Effector memory CD8-positive, alpha-beta T cell (primary cell): ENCODE data around the gene FBXO22.
"Not testable (repeated sequence)": the region's sequence is repeated elsewhere in the genome, so short reads cannot be mapped to it uniquely, and the experiment has no call there.

ENCODE experiments used
- ATAC-seq: fragments of 150-1000 bp; cut with Tn5 transposase; replicated peaks from 2 replicates; pipeline ENCODE4 v1.10.0; 2021; ENCODE audit warnings: mild to moderate bottlenecking, moderate library complexity
- DNase-seq, 3 experiments: peaks; one replicate each; pipeline ENCODE4 v3.0.0; 2021
- H3K27ac Mint-ChIP-seq, 2 donors: one replicate each; pipeline ENCODE4 v1.8.0; 2022; ENCODE audit warnings: mild to moderate bottlenecking in 2 of 2, mixed read lengths in 2 of 2, moderate library complexity in 2 of 2
- H3K27me3 Mint-ChIP-seq, 2 donors: one replicate each; pipeline ENCODE4 v1.8.0; 2022; ENCODE audit warnings: mixed read lengths in 2 of 2
- H3K36me3 Mint-ChIP-seq: one replicate; pipeline ENCODE4 v1.8.0; 2022; ENCODE audit warnings: mild to moderate bottlenecking, moderate library complexity, mixed read lengths; ENCODE audit not compliant: insufficient read depth
- H3K4me1 Mint-ChIP-seq, 2 donors: one replicate each; pipeline ENCODE4 v1.8.0; 2022; ENCODE audit warnings: low read depth in 2 of 2, mixed read lengths in 2 of 2
- H3K4me3 Mint-ChIP-seq, 2 donors: one replicate each; pipeline ENCODE4 v1.8.0; 2022; ENCODE audit warnings: mild to moderate bottlenecking in 2 of 2, mixed read lengths in 2 of 2, moderate library complexity in 2 of 2
- H3K9me3 Mint-ChIP-seq, 2 donors: one replicate each; pipeline ENCODE4 v1.8.0; 2022; ENCODE audit warnings: mixed read lengths in 2 of 2

The FBXO22 gene

DNA sequence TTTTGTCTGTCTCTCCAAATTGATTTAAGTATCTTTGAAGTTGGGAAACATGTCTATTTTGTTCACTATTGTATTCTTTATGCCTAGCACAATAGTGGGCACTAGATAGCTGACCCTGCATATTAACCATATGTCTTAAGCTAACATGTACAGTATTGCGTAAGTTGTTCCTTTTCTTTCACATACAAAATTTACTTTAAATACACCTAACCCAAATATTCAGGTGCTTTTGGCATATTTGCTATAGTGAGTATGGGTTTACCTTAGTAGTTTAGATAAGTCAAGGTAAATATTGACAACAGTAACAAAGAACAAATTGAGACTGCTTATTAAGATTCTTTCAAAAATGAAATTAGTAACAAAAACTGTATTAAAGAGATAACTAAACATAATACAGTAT lies 57.7 kb downstream of the FBXO22 start:
- Mint-ChIP-seq H3K36me3 (no peaks in the 10 kb centered on the region), H3K27me3 (peaks cover 27 to 39% of the 10 kb centered on the region in 2 donors), H3K4me3 (no peak overlapping the region), H3K9me3 (no peaks in the 10 kb centered on the region), H3K27ac (no peak overlapping the region), H3K4me1 (no peaks in the 10 kb centered on the region)
- DNase-seq: no peak
- ATAC-seq: no peak

DNA sequence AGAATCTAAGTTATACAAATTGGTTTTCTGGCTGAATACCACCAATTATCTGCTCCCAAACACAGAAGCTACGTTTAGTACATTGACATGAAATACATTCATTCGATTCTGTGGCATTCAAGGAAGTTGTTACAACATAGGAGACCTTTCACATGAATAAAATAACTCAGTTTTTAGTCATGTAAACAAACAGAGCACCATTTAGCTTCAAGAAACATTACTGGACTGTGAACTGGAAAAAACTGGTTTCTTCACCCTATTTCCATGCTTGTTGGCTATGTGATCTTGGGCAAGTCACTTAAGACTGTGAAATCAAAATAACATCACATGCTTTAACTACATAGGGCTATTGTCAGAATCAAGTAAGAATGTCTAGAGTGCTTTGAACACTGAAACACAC lies 62.4 kb downstream of the FBXO22 start:
- ATAC-seq (no peak), DNase-seq (no peak)
- Mint-ChIP-seq H3K36me3 (no peaks in the 10 kb centered on the region), H3K4me1 (no peaks in the 10 kb centered on the region), H3K9me3 (no peaks in the 10 kb centered on the region), H3K27ac (no peak overlapping the region), H3K4me3 (no peak overlapping the region), H3K27me3 (peaks cover 10 to 16% of the 10 kb centered on the region in 2 donors)

DNA sequence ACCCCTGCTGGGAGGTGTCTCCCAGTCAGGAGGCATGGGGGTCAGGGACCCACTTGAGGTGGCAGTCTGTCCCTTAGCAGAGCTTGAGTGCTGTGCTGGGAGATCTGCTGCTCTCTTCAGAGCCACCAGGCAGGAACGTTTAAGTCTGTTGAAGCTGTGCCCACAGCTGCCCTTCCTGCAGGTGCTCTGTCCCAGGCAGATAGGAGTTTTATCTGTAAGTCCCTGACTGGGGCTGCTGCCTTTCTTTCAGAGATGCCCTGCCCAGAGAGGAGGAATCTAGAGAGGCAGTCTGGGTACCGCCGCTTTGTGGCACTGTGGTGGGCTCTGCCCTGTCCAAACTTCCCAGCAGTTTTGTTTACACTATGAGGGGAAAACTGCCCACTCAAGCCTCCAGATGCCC lies 73.1 kb downstream of the FBXO22 start:
- H3K9me3 Mint-ChIP-seq, ATAC-seq, H3K4me3 Mint-ChIP-seq, H3K4me1 Mint-ChIP-seq, H3K36me3 Mint-ChIP-seq, DNase-seq, H3K27ac Mint-ChIP-seq: not testable (repeated sequence)
- H3K27me3 Mint-ChIP-seq: peaks cover 63 to 64% of the 10 kb centered on the region in 2 donors

DNA sequence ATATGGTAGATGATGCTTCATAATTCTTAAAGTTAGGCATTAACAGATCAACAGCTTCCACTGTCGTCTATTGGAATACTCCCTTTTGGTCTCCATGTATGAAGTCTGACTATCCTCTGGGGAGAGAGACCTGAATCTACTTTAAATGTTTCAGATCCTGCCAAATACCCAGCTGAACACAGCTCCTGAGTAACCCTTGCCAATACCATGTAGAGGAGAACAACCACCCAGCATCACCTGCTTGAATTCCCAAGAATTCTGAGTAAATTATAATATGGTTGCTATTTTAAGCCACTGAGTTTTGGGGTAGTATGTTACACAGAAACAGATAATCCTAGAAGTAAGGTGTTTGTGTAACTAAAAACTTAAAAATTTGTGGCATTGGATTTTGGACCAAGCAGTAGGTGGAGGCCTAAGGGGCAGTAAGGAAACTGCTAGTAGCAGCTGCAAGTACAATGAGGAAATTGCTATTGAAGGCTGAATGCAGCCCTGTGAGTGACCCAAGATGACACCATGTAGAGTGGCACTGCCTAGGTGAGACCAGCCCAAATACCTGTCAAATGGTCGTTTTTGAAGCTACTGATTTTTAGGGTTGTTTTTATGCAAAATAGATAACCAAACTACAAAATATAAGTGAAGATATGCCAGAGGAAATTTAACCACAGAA lies 77.6 kb downstream of the FBXO22 start:
- ATAC-seq (no peak), DNase-seq (no peak)
- H3K4me3 Mint-ChIP-seq: no peak overlapping the region
- H3K27ac Mint-ChIP-seq: no peak overlapping the region
- peaks cover 49 to 50% of the 10 kb centered on the region in 2 donors for H3K27me3 Mint-ChIP-seq
- H3K36me3 Mint-ChIP-seq: no peaks in the 10 kb centered on the region
- H3K4me1 Mint-ChIP-seq: no peaks in the 10 kb centered on the region
- H3K9me3 Mint-ChIP-seq: no peaks in the 10 kb centered on the region

DNA sequence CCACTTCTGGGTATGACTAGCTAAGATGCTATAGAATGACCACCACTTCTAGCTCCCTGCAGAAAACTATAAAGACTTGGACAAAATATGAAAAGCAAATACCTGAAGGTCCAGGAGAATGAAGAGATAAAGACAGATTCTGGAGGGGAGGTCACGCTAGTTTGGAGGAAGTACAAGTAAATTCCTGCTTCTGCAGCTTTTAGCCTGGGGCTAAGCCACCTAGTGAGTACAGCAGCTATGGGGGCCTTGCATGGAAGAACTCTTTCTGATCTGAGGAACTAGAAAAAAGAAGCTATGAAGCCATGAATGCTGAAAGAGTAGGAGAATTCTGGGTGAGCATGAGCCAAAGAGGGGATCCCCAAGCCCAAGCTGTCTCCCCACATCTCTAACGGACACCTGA lies 78.8 kb downstream of the FBXO22 start:
- H3K27me3 Mint-ChIP-seq: peaks cover 45 to 46% of the 10 kb centered on the region in 2 donors
- no peaks in the 10 kb centered on the region for H3K9me3 Mint-ChIP-seq
- ATAC-seq (no peak), DNase-seq (no peak)
- H3K4me1 Mint-ChIP-seq: no peaks in the 10 kb centered on the region
- H3K36me3 Mint-ChIP-seq: no peaks in the 10 kb centered on the region
- H3K27ac Mint-ChIP-seq: no peak overlapping the region
- no peak overlapping the region for H3K4me3 Mint-ChIP-seq

DNA sequence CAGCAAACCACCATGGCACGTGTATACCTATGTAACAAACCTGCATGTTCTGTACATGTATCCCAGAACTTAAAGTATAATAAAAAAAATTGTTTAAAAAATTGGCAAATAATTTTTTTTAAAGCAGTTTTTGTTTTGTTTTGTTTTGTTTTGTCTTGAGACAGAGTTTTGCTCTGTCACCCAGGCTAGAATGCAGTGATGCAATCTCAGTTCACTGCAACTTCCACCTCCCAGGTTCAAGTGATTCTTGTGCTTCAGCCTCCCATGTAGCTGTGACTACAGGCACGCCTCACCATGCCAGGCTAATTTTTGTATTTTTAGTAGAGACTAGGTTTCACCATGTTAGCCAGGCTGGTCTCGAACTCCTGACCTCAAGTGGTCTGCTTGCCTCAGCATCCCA lies 81.0 kb downstream of the FBXO22 start:
- H3K9me3 Mint-ChIP-seq, H3K36me3 Mint-ChIP-seq, H3K4me3 Mint-ChIP-seq, H3K4me1 Mint-ChIP-seq, DNase-seq, ATAC-seq, H3K27ac Mint-ChIP-seq: not testable (repeated sequence)
- H3K27me3 Mint-ChIP-seq: peaks cover 26 to 30% of the 10 kb centered on the region in 2 donors

DNA sequence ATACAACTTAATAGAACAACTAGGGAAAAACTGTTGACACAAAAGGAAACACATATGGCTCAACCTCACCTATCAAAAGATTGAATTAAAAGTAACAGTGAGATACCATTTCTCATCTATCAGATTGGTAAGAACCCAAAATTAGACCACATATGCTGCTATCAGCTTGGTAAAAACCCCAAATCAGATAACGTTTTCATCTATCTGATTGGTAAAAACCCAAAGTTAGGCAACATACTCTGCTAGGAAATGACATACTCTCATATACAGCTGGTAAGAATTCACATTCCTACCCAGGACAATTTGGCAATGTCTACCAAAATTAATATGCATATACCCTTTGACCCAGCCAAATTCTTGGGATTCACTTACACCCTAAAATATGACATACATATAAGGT lies 82.3 kb downstream of the FBXO22 start:
- Mint-ChIP-seq H3K9me3 (no peaks in the 10 kb centered on the region), H3K36me3 (no peaks in the 10 kb centered on the region), H3K4me3 (no peak overlapping the region), H3K27ac (no peak overlapping the region), H3K27me3 (peaks cover 17 to 18% of the 10 kb centered on the region in 2 donors), H3K4me1 (no peaks in the 10 kb centered on the region)
- ATAC-seq (no peak), DNase-seq (no peak)

DNA sequence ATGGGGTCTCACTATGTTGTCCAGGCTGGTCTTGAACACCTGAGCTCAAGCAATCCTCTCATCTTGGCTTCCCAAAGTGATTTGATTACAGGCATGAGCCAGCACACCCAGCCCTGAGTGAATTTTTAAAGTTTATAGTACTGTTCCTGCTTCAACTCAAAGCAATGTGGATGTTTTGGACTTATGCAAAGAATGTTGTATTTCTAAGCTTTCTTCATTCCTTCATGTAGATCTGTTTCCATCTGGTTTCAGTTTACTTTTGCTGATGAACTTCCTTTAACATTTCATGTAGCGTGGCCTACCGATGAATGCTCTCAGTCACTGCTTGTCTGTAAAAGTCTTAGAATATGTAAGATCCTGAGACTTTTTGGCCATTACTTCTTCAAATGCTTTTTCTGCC lies 85.4 kb downstream of the FBXO22 start:
- no peak for ATAC-seq
- H3K9me3 Mint-ChIP-seq: no peaks in the 10 kb centered on the region
- no peak overlapping the region for H3K4me3 Mint-ChIP-seq
- no peak overlapping the region for H3K27ac Mint-ChIP-seq
- peaks cover under 1 to 10% of the 10 kb centered on the region in 2 donors for H3K27me3 Mint-ChIP-seq
- no peak for DNase-seq
- H3K36me3 Mint-ChIP-seq: no peaks in the 10 kb centered on the region
- H3K4me1 Mint-ChIP-seq: no peaks in the 10 kb centered on the region

DNA sequence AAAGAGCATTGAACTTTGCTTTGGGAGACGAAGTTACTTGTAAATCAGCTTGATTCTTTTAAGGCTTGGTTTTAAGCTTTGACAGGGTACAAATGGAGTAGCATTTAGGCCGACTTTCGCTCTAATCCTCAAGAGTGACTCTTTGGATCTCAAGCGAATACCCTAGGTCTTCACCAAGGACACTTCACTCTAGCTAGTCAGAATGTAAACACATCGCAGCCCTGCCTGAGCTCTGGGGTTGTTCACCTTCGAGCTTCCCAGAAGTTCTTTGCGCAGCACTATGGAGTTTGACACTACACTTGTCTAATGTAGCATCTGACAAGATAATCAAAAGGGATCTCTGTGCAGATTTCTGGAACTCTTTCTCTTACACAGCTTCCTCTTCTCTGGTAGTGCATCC lies 86.2 kb downstream of the FBXO22 start:
- Mint-ChIP-seq H3K4me3 (no peak overlapping the region), H3K27ac (no peak overlapping the region), H3K36me3 (no peaks in the 10 kb centered on the region), H3K27me3 (peaks cover 9 to 16% of the 10 kb centered on the region in 2 donors), H3K4me1 (no peaks in the 10 kb centered on the region), H3K9me3 (no peaks in the 10 kb centered on the region)
- no peak for DNase-seq
- no peak for ATAC-seq
